Endothelial cell (in vitro differentiated cells): ENCODE measurements around the gene ENG. TPM values are rescaled to one million over a fixed set of nuclear protein-coding genes. Genes with fewer than 3 reads are reported as not detected.

Source experiments
- DNase-seq: peaks from one replicate; pipeline ENCODE4 v3.0.0; 2021; ENCODE audit warnings: low spot score
- H3K27ac Mint-ChIP-seq: one replicate; pipeline ENCODE4 v1.8.0; 2021; ENCODE audit warnings: mixed read lengths, inconsistent platforms; ENCODE audit not compliant: unreplicated experiment
- H3K27me3 Mint-ChIP-seq: one replicate; pipeline ENCODE4 v1.8.0; 2021; ENCODE audit warnings: mild to moderate bottlenecking, moderate library complexity, mixed read lengths, inconsistent platforms; ENCODE audit not compliant: unreplicated experiment
- H3K36me3 Mint-ChIP-seq: one replicate; pipeline ENCODE4 v1.8.0; 2021; ENCODE audit warnings: mild to moderate bottlenecking, low read depth, mixed read lengths, inconsistent platforms; ENCODE audit not compliant: unreplicated experiment
- H3K4me1 Mint-ChIP-seq: one replicate; pipeline ENCODE4 v1.8.0; 2021; ENCODE audit warnings: mild to moderate bottlenecking, mixed read lengths, inconsistent platforms; ENCODE audit not compliant: unreplicated experiment
- H3K4me3 Mint-ChIP-seq: one replicate; pipeline ENCODE4 v1.8.0; 2021; ENCODE audit warnings: mild to moderate bottlenecking, mixed read lengths, inconsistent platforms; ENCODE audit not compliant: unreplicated experiment
- H3K9me3 Mint-ChIP-seq: one replicate; pipeline ENCODE4 v1.8.0; 2021; ENCODE audit warnings: mixed read lengths, inconsistent platforms; ENCODE audit not compliant: unreplicated experiment
- CTCF ChIP-seq: fragments of 200-600 bp; sonication (generic); IDR thresholded peaks from one replicate; pipeline ENCODE4 v1.5.0; 2021; ENCODE audit warnings: antibody characterized with exemption; ENCODE audit not compliant: unreplicated experiment
- total RNA-seq: library from RNA; stranded (reverse); fragmentation: NEBNext Ultra II Directional; extraction: Animal tissue kit (Norgen Biotek cat#: 25700); gene quantifications from one replicate; pipeline ENCODE4 v1.2.1, GENCODE V29; 2021; ENCODE audit not compliant: unreplicated experiment

ENG gene
- total RNA-seq, 1 donor from 2014 or later = 113 TPM

DNA sequence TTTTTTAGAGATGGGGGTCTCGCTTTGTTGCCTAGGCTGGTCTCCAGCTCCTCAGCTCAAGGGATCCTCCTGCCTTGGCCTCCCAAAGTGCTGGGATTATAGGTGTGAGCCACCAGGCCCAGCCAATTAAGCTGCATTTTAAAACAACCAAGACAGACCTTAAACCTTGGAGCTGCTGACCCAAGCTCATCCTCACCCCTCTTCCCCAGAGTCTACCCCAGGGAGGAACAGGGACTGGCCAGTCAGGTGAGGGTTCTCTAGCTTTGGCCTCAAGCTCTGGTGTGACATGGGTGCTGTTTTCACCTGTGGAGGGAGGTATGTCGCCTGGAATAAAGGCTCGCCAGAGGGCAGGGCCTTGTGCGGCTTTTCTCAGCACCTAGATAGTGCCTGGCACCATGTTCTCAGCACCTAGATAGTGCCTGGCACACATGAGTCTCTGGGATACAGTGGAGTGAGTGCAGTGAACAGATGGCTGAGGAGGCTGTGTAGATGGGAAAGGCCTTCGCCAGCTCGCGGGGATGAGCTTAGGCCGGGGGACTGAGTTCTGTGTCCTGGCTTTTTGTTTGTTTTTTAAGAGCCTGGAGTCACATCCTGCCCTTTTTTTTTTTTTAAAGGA, 61.3 kb downstream of the ENG start:
- Mint-ChIP-seq H3K27me3 (peaks cover 15% of the 10 kb centered on the region), H3K27ac (peak overlapping the region; percentile 63), H3K4me3 (no peak overlapping the region), H3K9me3 (no peaks in the 10 kb centered on the region), H3K36me3 (peaks cover 28% of the 10 kb centered on the region), H3K4me1 (peaks cover 37% of the 10 kb centered on the region)
- DNase-seq = no peak
- TF ChIP-seq CTCF = no peak

GRCh38 chr9:127792417-127793031, 61.9 kb downstream of the ENG start:
- Mint-ChIP-seq H3K36me3 (peaks cover 33% of the 10 kb centered on the region), H3K27ac (peak overlapping the region; percentile 83), H3K27me3 (peaks cover 14% of the 10 kb centered on the region), H3K4me3 (peak overlapping the region; percentile 37), H3K4me1 (peaks cover 41% of the 10 kb centered on the region), H3K9me3 (no peaks in the 10 kb centered on the region)
- DNase-seq = no peak
- TF ChIP-seq CTCF = no peak

DNA sequence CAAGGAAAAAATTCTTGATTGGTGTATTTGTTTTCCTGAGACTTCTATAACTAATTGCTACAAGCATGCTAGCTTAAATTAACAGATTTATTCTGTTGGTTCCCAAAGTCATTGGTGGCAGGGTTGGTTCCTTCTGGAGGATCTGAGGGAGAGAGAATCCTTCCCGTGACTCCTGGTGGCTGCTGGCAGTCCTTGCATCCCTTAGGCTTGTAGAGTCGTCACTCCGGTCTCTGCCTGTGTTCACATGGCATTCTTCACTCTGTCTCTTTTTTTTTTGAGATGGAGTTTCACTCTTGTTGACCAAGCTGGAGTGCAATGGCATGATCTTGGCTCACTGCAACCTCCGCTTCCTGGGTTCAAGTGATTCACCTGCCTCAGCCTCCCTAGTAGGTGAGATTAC, 63.4 kb downstream of the ENG start:
- Mint-ChIP-seq H3K27me3 (peaks cover 17% of the 10 kb centered on the region), H3K36me3 (peaks cover 42% of the 10 kb centered on the region), H3K27ac (no peak overlapping the region), H3K4me3 (no peak overlapping the region), H3K4me1 (peaks cover 40% of the 10 kb centered on the region), H3K9me3 (no peaks in the 10 kb centered on the region)
- no peak for TF ChIP-seq CTCF
- DNase-seq = no peak

- peak overlapping the region; percentile 88 for H3K27ac Mint-ChIP-seq
- TF ChIP-seq CTCF = no peak
- H3K27me3 Mint-ChIP-seq = peaks cover 17% of the 10 kb centered on the region
- peaks cover 42% of the 10 kb centered on the region for H3K36me3 Mint-ChIP-seq
- no peaks in the 10 kb centered on the region for H3K9me3 Mint-ChIP-seq
- H3K4me1 Mint-ChIP-seq = peaks cover 38% of the 10 kb centered on the region
- no peak for DNase-seq
- peak overlapping the region; percentile 86 for H3K4me3 Mint-ChIP-seq
Observed at GRCh38 chr9:127790094-127790855, 64.2 kb downstream of the ENG start.

- no peak for TF ChIP-seq CTCF
- Mint-ChIP-seq H3K4me1 (peaks cover 43% of the 10 kb centered on the region), H3K36me3 (peaks cover 42% of the 10 kb centered on the region), H3K27me3 (peaks cover 20% of the 10 kb centered on the region), H3K4me3 (peak overlapping the region; percentile 79), H3K27ac (peak overlapping the region; percentile 61), H3K9me3 (no peaks in the 10 kb centered on the region)
- no peak for DNase-seq
Observed at GRCh38 chr9:127789179-127789578, 65.3 kb downstream of the ENG start.
